Measurements from ENCODE around the gene PDE4D. TPM values are rescaled to one million over a fixed set of nuclear protein-coding genes. Genes with fewer than 3 reads are reported as not detected.

Gene PDE4D
- total RNA-seq, 1 experiment from 2014 or later: 6.5 TPM

DNA sequence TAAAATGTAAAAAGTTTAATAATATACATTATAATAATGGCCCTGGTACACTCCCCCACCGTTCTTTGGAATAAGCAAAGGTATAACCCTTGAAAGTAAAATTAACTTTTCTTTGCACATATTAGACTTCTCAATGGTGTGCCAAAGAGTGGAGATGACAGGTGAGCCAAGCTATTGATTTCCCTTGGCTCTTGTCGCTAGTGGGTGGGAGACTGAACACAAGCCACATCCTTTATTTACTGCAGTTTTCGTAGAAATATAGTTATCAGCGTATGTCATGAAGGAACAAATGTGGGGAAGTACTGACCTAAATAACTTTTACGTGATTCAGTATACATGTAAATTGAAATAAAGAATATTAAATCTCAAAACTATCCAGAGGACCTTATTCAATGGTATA is 761.4 kb downstream of the PDE4D start:
- CTCF ChIA-PET: no interaction called here
- intact Hi-C loops (cut with micrococcal nuclease; ENCODE audit: unreplicated experiment): no loop called here
- TF ChIP-seq EZH2 (IDR thresholded peaks at IDR 0.05; ENCODE audit: borderline replicate concordance, low read depth, low read length, poor library complexity, severe bottlenecking) (no peak), CTCF (conservative IDR thresholded peaks at IDR 0.05; ENCODE audit: low read depth, low read length) (no peak)
- no peak for DNase-seq (ENCODE audit: low spot score)
- Histone ChIP-seq H3K9me3 (ENCODE audit: low read depth, low read length, poor library complexity, severe bottlenecking) (no peaks in the 10 kb centered on the region), H3K4me1 (ENCODE audit: insufficient read depth, low read length, poor library complexity, severe bottlenecking) (peaks cover 26% of the 10 kb centered on the region), H3K27ac (ENCODE audit: low read depth, low read length, poor library complexity, severe bottlenecking) (no peak overlapping the region), H3K4me3 (ENCODE audit: low read depth, low read length, poor library complexity, severe bottlenecking) (no peak overlapping the region), H3K36me3 (ENCODE audit: insufficient read depth, low read length, poor library complexity, severe bottlenecking) (no peaks in the 10 kb centered on the region), H3K27me3 (replicated peaks; ENCODE audit: insufficient read depth, low read depth, low read length, poor library complexity) (no peaks in the 10 kb centered on the region)
- no TSS peak for BruUV-seq (replicated peaks)
- POLR2A ChIA-PET (ENCODE audit: low non-redundant PET): no interaction called here

DNA sequence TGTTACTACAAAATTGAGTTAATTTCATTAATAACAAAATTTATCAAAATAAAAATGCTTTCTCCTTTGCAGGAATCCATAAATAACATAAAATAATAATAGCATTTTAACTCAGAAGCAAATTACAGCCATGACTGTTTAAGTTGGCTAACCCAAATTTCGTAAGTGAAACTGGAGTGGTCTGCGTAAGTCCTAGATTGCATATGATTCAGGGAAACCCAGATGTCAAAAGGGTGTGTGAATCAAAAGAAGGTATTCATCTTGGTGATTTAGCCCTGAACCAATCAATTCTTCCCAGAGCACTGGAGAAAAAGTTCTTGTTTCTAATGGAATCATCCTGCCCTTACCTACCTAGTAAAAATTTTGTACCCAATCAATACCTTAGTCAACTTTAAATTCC is 763.1 kb downstream of the PDE4D start:
- POLR2A ChIA-PET (ENCODE audit: low non-redundant PET): no interaction called here
- intact Hi-C loops (cut with micrococcal nuclease; ENCODE audit: unreplicated experiment): no loop called here
- CTCF ChIA-PET: interaction anchor here (0.6 kb wide), 1 partner anchor 58 kb away, joined by 4 read pairs; no protein-coding TSS in a partner anchor

DNA sequence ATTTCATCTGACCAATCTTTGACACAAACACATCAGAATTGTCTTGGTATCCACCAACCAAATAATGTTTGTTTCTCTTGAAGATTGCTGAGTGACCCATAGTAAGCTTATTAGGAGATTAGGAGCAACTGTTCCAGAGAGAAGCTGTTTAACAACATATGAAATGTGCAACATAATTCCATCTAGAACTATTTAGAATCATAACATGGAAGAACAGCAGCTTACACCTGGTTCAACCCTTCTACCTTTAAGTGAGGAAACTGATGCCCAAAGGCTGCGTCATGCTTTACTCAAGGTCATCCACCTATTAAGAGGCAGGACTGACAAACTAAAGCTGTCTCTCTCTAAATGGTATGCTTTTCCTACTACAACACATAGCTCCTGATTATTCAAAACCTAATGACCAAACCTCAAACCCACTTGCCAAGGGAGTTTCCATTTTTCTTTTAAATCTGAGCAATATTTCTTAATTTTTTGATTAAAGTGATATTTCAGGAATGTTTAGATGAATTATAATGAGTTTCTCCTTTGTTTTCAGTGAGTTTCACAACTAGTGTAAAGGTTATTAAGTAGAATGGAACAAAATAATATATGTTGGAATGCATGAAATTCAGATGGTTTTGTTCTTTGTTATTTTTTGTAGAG is 764.8 kb downstream of the PDE4D start:
- Histone ChIP-seq H3K27me3 (replicated peaks; ENCODE audit: insufficient read depth, low read depth, low read length, poor library complexity) (no peaks in the 10 kb centered on the region), H3K4me1 (ENCODE audit: insufficient read depth, low read length, poor library complexity, severe bottlenecking) (peaks cover 54% of the 10 kb centered on the region), H3K9me3 (ENCODE audit: low read depth, low read length, poor library complexity, severe bottlenecking) (no peaks in the 10 kb centered on the region), H3K36me3 (ENCODE audit: insufficient read depth, low read length, poor library complexity, severe bottlenecking) (no peaks in the 10 kb centered on the region), H3K27ac (ENCODE audit: low read depth, low read length, poor library complexity, severe bottlenecking) (peak overlapping the region; percentile 90), H3K4me3 (ENCODE audit: low read depth, low read length, poor library complexity, severe bottlenecking) (no peak overlapping the region)
- no peak for TF ChIP-seq EZH2 (IDR thresholded peaks at IDR 0.05; ENCODE audit: borderline replicate concordance, low read depth, low read length, poor library complexity, severe bottlenecking)
- no peak for TF ChIP-seq CTCF (conservative IDR thresholded peaks at IDR 0.05; ENCODE audit: low read depth, low read length)
- intact Hi-C loops (cut with micrococcal nuclease; ENCODE audit: unreplicated experiment): loop anchor here (5.0 kb wide), 1 partner anchor 44 kb away; no protein-coding TSS in a partner anchor
- no TSS peak for BruUV-seq (replicated peaks)
- CTCF ChIA-PET: no interaction called here
- no peak for DNase-seq (ENCODE audit: low spot score)
- POLR2A ChIA-PET (ENCODE audit: low non-redundant PET): no interaction called here

More for the DNA sequence above, 763.1 kb downstream of the PDE4D start:
- H3K36me3 ChIP-seq (ENCODE audit: insufficient read depth, low read length, poor library complexity, severe bottlenecking): no peaks in the 10 kb centered on the region
- H3K9me3 ChIP-seq (ENCODE audit: low read depth, low read length, poor library complexity, severe bottlenecking): no peaks in the 10 kb centered on the region
- no peak overlapping the region for H3K4me3 ChIP-seq (ENCODE audit: low read depth, low read length, poor library complexity, severe bottlenecking)
- H3K27ac ChIP-seq (ENCODE audit: low read depth, low read length, poor library complexity, severe bottlenecking): no peak overlapping the region
- no peak for TF ChIP-seq CTCF (conservative IDR thresholded peaks at IDR 0.05; ENCODE audit: low read depth, low read length)
- no peak for TF ChIP-seq EZH2 (IDR thresholded peaks at IDR 0.05; ENCODE audit: borderline replicate concordance, low read depth, low read length, poor library complexity, severe bottlenecking)
- no peak for DNase-seq (ENCODE audit: low spot score)
- H3K4me1 ChIP-seq (ENCODE audit: insufficient read depth, low read length, poor library complexity, severe bottlenecking): peaks cover 41% of the 10 kb centered on the region
- BruUV-seq (replicated peaks): no TSS peak
- no peaks in the 10 kb centered on the region for H3K27me3 ChIP-seq (replicated peaks; ENCODE audit: insufficient read depth, low read depth, low read length, poor library complexity)
